ENCODE data around the gene FAM13A. TPM values are rescaled to one million over a fixed set of nuclear protein-coding genes. Genes with fewer than 3 reads are reported as not detected.

The FAM13A gene
- total RNA-seq, 1 experiment from 2014 or later = 39.0 TPM

- DNase-seq (ENCODE audit: low spot score) = no peak
- in situ Hi-C loops (cut with HindIII; ENCODE audit: low sequenced_read_pairs) = no loop called here
Observed at GRCh38 chr4:88969746-88970145, 87.2 kb downstream of the FAM13A start.

- in situ Hi-C loops (cut with HindIII; ENCODE audit: low sequenced_read_pairs) = no loop called here
- peak; percentile 25 for DNase-seq (ENCODE audit: low spot score)
Observed at GRCh38 chr4:88969271-88969670, 87.7 kb downstream of the FAM13A start.

- no peak for DNase-seq (ENCODE audit: low spot score)
- in situ Hi-C loops (cut with HindIII; ENCODE audit: low sequenced_read_pairs) = no loop called here
Observed at GRCh38 chr4:88967883-88968331, 89.1 kb downstream of the FAM13A start.

- in situ Hi-C loops (cut with HindIII; ENCODE audit: low sequenced_read_pairs) = no loop called here
- DNase-seq (ENCODE audit: low spot score) = no peak
Observed at GRCh38 chr4:88965053-88965452, 91.9 kb downstream of the FAM13A start.

GRCh38 chr4:88964450-88964849 lies 92.5 kb downstream of the FAM13A start:
- in situ Hi-C loops (cut with HindIII; ENCODE audit: low sequenced_read_pairs) = no loop called here
- DNase-seq (ENCODE audit: low spot score) = no peak

GRCh38 chr4:88963817-88964216 lies 93.2 kb downstream of the FAM13A start:
- in situ Hi-C loops (cut with HindIII; ENCODE audit: low sequenced_read_pairs) = no loop called here

GRCh38 chr4:88962396-88962795 lies 94.6 kb downstream of the FAM13A start:
- in situ Hi-C loops (cut with HindIII; ENCODE audit: low sequenced_read_pairs) = no loop called here
- no peak for DNase-seq (ENCODE audit: low spot score)

More at GRCh38 chr4:88963817-88964216, 93.2 kb downstream of the FAM13A start:
- DNase-seq (ENCODE audit: low spot score) = no peak

- DNase-seq (ENCODE audit: low spot score) = no peak
- in situ Hi-C loops (cut with HindIII; ENCODE audit: low sequenced_read_pairs) = no loop called here
Observed at GRCh38 chr4:88960576-88960975, 96.4 kb downstream of the FAM13A start.

GRCh38 chr4:88958080-88958479 lies 98.9 kb downstream of the FAM13A start:
- in situ Hi-C loops (cut with HindIII; ENCODE audit: low sequenced_read_pairs) = no loop called here
- DNase-seq (ENCODE audit: low spot score) = no peak

- no peak for DNase-seq (ENCODE audit: low spot score)
- in situ Hi-C loops (cut with HindIII; ENCODE audit: low sequenced_read_pairs) = no loop called here
Observed at GRCh38 chr4:88957570-88957969, 99.4 kb downstream of the FAM13A start.

GRCh38 chr4:88955580-88956380 lies 101.2 kb downstream of the FAM13A start:
- in situ Hi-C loops (cut with HindIII; ENCODE audit: low sequenced_read_pairs) = no loop called here
- no peak for DNase-seq (ENCODE audit: low spot score)

GRCh38 chr4:88953400-88953799 lies 103.6 kb downstream of the FAM13A start:
- in situ Hi-C loops (cut with HindIII; ENCODE audit: low sequenced_read_pairs) = no loop called here
- DNase-seq (ENCODE audit: low spot score) = no peak

- in situ Hi-C loops (cut with HindIII; ENCODE audit: low sequenced_read_pairs) = no loop called here
- DNase-seq (ENCODE audit: low spot score) = no peak
Observed at GRCh38 chr4:88952081-88952480, 104.9 kb downstream of the FAM13A start.

GRCh38 chr4:88949605-88950004 lies 107.4 kb downstream of the FAM13A start:
- DNase-seq (ENCODE audit: low spot score) = no peak
- in situ Hi-C loops (cut with HindIII; ENCODE audit: low sequenced_read_pairs) = no loop called here

- in situ Hi-C loops (cut with HindIII; ENCODE audit: low sequenced_read_pairs) = no loop called here
- no peak for DNase-seq (ENCODE audit: low spot score)
Observed at GRCh38 chr4:88940506-88940905, 116.5 kb downstream of the FAM13A start.

GRCh38 chr4:88939697-88940096 lies 117.3 kb downstream of the FAM13A start:
- DNase-seq (ENCODE audit: low spot score) = no peak
- in situ Hi-C loops (cut with HindIII; ENCODE audit: low sequenced_read_pairs) = no loop called here

- DNase-seq (ENCODE audit: low spot score) = no peak
- in situ Hi-C loops (cut with HindIII; ENCODE audit: low sequenced_read_pairs) = no loop called here
Observed at GRCh38 chr4:88938138-88938537, 118.8 kb downstream of the FAM13A start.

- in situ Hi-C loops (cut with HindIII; ENCODE audit: low sequenced_read_pairs) = no loop called here
- DNase-seq (ENCODE audit: low spot score) = no peak
Observed at GRCh38 chr4:88937081-88937480, 119.9 kb downstream of the FAM13A start.

- no peak for DNase-seq (ENCODE audit: low spot score)
- in situ Hi-C loops (cut with HindIII; ENCODE audit: low sequenced_read_pairs) = no loop called here
Observed at GRCh38 chr4:88933414-88934160, 123.4 kb downstream of the FAM13A start.

- DNase-seq (ENCODE audit: low spot score) = no peak
- in situ Hi-C loops (cut with HindIII; ENCODE audit: low sequenced_read_pairs) = no loop called here
Observed at GRCh38 chr4:88928852-88929251, 128.1 kb downstream of the FAM13A start.

All from G401 (cell line).